ENCODE data around the gene SQOR.

SQOR gene

DNA sequence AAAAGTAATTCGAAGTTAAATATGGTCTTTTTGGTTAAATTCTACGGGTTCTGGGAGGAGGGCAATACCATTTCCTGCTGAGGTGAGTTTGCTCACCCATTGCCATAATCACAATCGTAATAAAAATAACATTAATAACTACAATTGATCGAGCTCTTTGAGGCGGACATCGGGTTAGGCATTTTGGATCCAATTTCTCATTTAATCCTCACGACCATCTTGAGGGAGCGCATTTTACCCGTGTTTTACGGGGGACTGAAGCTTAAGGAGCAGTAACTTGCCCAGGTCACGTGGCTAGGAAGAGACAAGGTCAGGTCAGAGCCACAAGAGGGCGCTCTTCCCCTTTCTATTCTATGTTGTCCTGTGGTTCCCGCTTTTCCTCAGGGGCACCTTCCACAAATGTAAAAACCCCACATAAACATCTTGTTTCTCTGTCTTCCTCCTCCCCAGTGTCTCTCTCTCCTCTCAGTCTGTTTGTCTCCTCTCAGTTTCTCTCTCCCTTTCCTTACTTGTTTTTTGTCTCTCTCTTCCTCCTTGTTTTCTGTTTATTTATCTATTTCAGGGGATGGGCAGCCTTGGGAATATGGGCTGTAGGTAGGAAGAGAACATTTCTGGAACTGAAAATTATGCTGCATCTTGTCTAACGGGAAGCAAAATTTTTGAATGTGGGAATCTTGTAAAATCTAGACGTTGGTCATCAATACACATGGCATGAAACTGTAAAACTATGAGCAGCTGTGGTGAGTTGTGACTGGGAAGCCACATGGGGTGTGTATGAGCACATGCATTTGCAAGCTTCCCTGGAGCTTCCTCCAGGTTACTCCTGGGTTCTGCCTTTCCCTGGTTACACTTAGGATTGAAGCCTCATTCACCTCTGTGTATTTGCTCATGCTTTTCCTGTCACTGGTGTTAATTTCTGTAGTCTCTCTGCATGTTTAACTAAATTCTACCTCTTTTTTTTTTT, 71.0 kb downstream of the SQOR start:
- CTCF ChIA-PET = interaction anchor here (0.6 to 5.4 kb wide), 48 partner anchors 8 to 604 kb away, joined by 3 to 76 read pairs (median 4); partner anchors contain the start of gene SQOR
- H3K4me3 ChIP-seq (ENCODE audit: low read depth, low read length) = peak overlapping the region; percentile 52
- DNase-seq (ENCODE audit: low read depth, low spot score) = peak; percentile 29
- TF ChIP-seq, protein P1, sequence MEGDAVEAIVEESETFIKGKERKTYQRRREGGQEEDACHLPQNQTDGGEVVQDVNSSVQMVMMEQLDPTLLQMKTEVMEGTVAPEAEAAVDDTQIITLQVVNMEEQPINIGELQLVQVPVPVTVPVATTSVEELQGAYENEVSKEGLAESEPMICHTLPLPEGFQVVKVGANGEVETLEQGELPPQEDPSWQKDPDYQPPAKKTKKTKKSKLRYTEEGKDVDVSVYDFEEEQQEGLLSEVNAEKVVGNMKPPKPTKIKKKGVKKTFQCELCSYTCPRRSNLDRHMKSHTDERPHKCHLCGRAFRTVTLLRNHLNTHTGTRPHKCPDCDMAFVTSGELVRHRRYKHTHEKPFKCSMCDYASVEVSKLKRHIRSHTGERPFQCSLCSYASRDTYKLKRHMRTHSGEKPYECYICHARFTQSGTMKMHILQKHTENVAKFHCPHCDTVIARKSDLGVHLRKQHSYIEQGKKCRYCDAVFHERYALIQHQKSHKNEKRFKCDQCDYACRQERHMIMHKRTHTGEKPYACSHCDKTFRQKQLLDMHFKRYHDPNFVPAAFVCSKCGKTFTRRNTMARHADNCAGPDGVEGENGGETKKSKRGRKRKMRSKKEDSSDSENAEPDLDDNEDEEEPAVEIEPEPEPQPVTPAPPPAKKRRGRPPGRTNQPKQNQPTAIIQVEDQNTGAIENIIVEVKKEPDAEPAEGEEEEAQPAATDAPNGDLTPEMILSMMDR (IDR thresholded peaks at IDR 0.05; ENCODE audit: insufficient read depth, low read length, missing control alignments) = peak; percentile 87
- POLR2A ChIA-PET = interaction anchor here (1.0 kb wide), 1 partner anchor 9 kb away, joined by 3 read pairs; no protein-coding TSS in a partner anchor

DNA sequence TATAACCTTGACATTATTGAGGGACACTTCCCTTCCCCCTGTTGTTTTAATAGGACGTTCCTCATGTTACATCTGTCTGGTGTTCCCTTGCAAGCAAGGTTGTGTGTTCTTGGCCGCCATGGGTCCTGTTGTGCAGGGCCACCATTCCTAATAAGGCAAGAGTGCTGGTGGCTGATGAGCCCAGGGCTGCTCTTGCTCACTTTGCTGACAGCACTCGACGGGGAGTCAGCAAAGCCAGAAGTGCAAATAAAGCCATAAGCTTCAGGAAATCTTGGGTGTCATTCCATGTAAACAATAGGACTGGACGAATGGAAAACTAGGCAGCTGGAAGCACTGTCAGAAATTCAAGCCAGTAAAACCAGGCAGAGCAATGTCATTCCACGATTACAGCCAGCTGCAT, 75.8 kb downstream of the SQOR start:
- H3K4me3 ChIP-seq (ENCODE audit: low read depth, low read length) = no peak overlapping the region
- POLR2A ChIA-PET = no interaction called here
- DNase-seq (ENCODE audit: low read depth, low spot score) = no peak
- TF ChIP-seq, protein P1 (IDR thresholded peaks at IDR 0.05; ENCODE audit: insufficient read depth, low read length, missing control alignments) = no peak
- CTCF ChIA-PET = no interaction called here

DNA sequence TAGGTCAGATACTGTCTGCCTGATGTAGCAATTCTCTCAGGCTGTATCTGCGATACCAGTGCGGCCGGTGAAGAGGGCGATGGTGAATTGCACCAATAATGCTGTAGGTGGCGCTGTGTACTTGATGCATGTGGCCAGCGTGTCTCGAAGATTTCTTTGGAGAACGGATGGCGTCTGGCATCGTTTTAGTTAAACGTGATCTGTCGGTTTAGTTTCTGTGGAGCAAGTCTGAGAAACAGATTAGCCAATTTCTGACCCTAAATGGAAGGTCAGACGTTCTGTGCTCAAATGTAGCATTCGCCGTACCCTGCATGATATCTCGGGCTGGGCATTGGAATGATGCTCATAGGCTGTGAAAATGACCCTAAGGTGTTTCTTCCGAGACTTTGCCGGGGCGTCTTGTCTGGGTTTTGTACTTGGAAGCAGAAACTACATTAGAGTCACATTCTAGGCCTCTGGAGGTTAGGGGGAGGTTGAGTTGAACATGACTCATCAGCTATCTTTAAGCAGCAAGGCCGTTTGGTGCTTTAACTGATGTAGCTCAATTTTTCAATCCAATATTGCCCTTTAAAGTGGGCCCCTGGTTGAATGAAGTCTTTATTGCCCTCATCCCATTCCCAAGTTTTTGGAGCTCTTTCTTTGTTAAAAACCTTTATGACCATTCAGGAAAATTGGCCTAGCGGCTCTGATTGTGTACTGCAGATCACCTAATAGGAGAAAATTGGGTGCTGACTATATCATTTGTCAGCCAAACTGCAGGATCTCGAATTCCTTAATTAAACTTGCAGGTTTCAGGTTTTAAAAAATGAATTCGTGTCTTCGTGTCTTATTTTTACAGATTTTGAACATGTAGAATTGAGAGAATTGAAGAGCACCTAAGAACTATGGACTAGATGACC, 80.0 kb downstream of the SQOR start:
- no peak overlapping the region for H3K4me3 ChIP-seq (ENCODE audit: low read depth, low read length)
- CTCF ChIA-PET = interaction anchor here (0.6 to 6.9 kb wide), 12 partner anchors 10 to 746 kb away, joined by 3 to 76 read pairs (median 4); no protein-coding TSS in a partner anchor
- no peak for DNase-seq (ENCODE audit: low read depth, low spot score)
- TF ChIP-seq, protein P1 (IDR thresholded peaks at IDR 0.05; ENCODE audit: insufficient read depth, low read length, missing control alignments) = peak; percentile 85
- POLR2A ChIA-PET = interaction anchor here (0.6 kb wide), 1 partner anchor 9 kb away, joined by 3 read pairs; no protein-coding TSS in a partner anchor

DNA sequence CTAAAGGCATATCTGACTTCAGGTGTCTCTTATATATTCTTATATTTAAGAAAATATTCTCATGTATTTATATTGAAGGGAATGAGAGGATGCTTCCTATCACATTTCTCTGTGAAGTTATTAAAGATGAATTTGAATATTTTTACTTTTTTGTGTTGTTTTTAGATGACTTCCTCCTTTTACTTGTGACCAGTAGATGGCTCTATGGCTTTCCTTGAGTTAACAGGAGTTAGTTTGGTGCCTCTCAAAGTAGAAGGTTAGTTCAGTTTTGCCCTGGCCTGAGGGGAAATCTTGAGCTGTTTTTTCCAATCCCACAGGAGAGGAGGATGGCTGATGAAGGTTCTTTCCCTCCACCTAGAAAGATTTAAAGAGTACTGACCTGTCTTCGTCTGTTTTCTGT, 80.7 kb downstream of the SQOR start:
- no peak for DNase-seq (ENCODE audit: low read depth, low spot score)
- TF ChIP-seq, protein P1 (IDR thresholded peaks at IDR 0.05; ENCODE audit: insufficient read depth, low read length, missing control alignments) = peak; percentile 23
- CTCF ChIA-PET = interaction anchor here (0.6 to 6.9 kb wide), 10 partner anchors 11 to 745 kb away, joined by 3 to 76 read pairs (median 4); no protein-coding TSS in a partner anchor
- POLR2A ChIA-PET = no interaction called here
- no peak overlapping the region for H3K4me3 ChIP-seq (ENCODE audit: low read depth, low read length)

DNA sequence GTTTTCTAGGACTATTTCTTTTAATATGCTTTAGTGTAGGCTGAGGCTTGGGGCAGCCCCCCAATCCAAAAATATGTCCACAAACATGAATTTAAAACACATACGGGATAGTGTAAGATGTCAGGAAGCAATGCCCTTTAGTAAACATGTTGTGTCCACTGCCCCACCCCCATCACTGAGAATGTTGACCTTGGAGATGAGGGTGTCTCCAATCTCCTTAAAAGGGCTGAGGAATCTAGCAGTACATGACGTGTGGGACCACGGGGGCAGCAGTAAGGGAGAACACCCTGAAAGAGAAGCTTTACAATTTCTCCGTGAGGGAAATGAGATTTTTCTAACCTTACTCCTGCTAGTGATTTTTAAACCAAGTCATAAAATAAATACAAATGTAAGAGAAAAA, 84.7 kb downstream of the SQOR start:
- POLR2A ChIA-PET = no interaction called here
- DNase-seq (ENCODE audit: low read depth, low spot score) = no peak
- CTCF ChIA-PET = interaction anchor here (2.6 kb wide), 1 partner anchor 15 kb away, joined by 12 read pairs; no protein-coding TSS in a partner anchor
- no peak overlapping the region for H3K4me3 ChIP-seq (ENCODE audit: low read depth, low read length)
- TF ChIP-seq, protein P1 (IDR thresholded peaks at IDR 0.05; ENCODE audit: insufficient read depth, low read length, missing control alignments) = no peak
